SK-N-SH treated with all-trans-retinoic acid at 6 μM for 48 hours (cell line): ENCODE data around the gene ATP11C.

ENCODE experiments used
- ATAC-seq: fragments of 200-7000 bp; cut with Tn5 transposase; 3 replicates; pipeline ENCODE4 v1.9.1; 2020; ENCODE audit warnings: mild to moderate bottlenecking, moderate library complexity
- BACH2 ChIP-seq: fragments of 250-450 bp; sonication (Bioruptor Pico); IDR thresholded peaks from 2 replicates; pipeline ENCODE4 v1.9.0; 2021; ENCODE audit warnings: mild to moderate bottlenecking, borderline replicate concordance
- CREB5 ChIP-seq: fragments of 250-450 bp; sonication (Bioruptor Pico); IDR thresholded peaks from 2 replicates; pipeline ENCODE4 v1.5.1; 2020; ENCODE audit warnings: low read depth, mild to moderate bottlenecking, moderate library complexity
- CSDC2 ChIP-seq: fragments of 250-450 bp; sonication (Bioruptor Pico); IDR thresholded peaks from 2 replicates; pipeline ENCODE4 v1.5.0; 2020; ENCODE audit warnings: mild to moderate bottlenecking, moderate library complexity
- ESRRG ChIP-seq: fragments of 250-450 bp; sonication (Bioruptor Pico); IDR thresholded peaks from 2 replicates; pipeline ENCODE4 v1.6.1; 2021; ENCODE audit warnings: mild to moderate bottlenecking
- GLIS3 ChIP-seq: fragments of 250-450 bp; sonication (Bioruptor Pico); IDR thresholded peaks from 2 replicates; pipeline ENCODE4 v1.5.0; 2020; ENCODE audit warnings: mild to moderate bottlenecking, moderate library complexity
- ISL1 ChIP-seq: fragments of 250-450 bp; sonication (Bioruptor Pico); IDR thresholded peaks from 2 replicates; pipeline ENCODE4 v2.1.2; 2022; ENCODE audit warnings: mild to moderate bottlenecking, moderate library complexity
- OSR1 ChIP-seq: fragments of 250-450 bp; sonication (Bioruptor Pico); IDR thresholded peaks from 2 replicates; pipeline ENCODE4 v1.8.0; 2022; ENCODE audit warnings: moderate library complexity, mild to moderate bottlenecking, inconsistent platforms
- PATZ1 ChIP-seq: fragments of 250-450 bp; sonication (Bioruptor Pico); IDR thresholded peaks from 2 replicates; pipeline ENCODE4 v1.8.0; 2020; ENCODE audit warnings: mild to moderate bottlenecking, moderate library complexity, borderline replicate concordance
- POU6F1 ChIP-seq: fragments of 250-450 bp; sonication (Bioruptor Pico); IDR thresholded peaks from 2 replicates; pipeline ENCODE4 v1.8.0; 2021; ENCODE audit warnings: low read depth, mild to moderate bottlenecking, moderate library complexity, borderline replicate concordance
- RARB ChIP-seq: fragments of 250-450 bp; sonication (Bioruptor Pico); IDR thresholded peaks from 2 replicates; pipeline ENCODE4 v1.8.0; 2021; ENCODE audit warnings: mild to moderate bottlenecking, moderate library complexity
- SNAI2 ChIP-seq: fragments of 250-450 bp; sonication (Bioruptor Pico); IDR thresholded peaks from 2 replicates; pipeline ENCODE4 v1.5.0; 2020; ENCODE audit warnings: mild to moderate bottlenecking, moderate library complexity
- TCF4 ChIP-seq: fragments of 250-450 bp; sonication (Bioruptor Pico); IDR thresholded peaks from 2 replicates; pipeline ENCODE4 v1.8.0; 2021; ENCODE audit warnings: mild to moderate bottlenecking, moderate library complexity, borderline replicate concordance
- TOX ChIP-seq: fragments of 250-450 bp; sonication (Bioruptor Pico); IDR thresholded peaks from 2 replicates; pipeline ENCODE4 v1.8.0; 2021; ENCODE audit warnings: mild to moderate bottlenecking, moderate library complexity, borderline replicate concordance
- TSHZ2 ChIP-seq: fragments of 250-450 bp; sonication (Bioruptor Pico); IDR thresholded peaks from 2 replicates; pipeline ENCODE4 v1.5.0; 2020; ENCODE audit warnings: mild to moderate bottlenecking, moderate library complexity
- ZC3H10 ChIP-seq: fragments of 250-450 bp; sonication (Bioruptor Pico); IDR thresholded peaks from 2 replicates; pipeline ENCODE4 v1.5.1; 2021; ENCODE audit warnings: mild to moderate bottlenecking, moderate library complexity
- ZFP3 ChIP-seq: fragments of 250-450 bp; sonication (Bioruptor Pico); IDR thresholded peaks from 2 replicates; pipeline ENCODE4 v1.5.0; 2020; ENCODE audit warnings: mild to moderate bottlenecking, moderate library complexity
- ZFP30 ChIP-seq: fragments of 450-650 bp; formaldehyde crosslinking; IDR thresholded peaks from 2 replicates; pipeline ENCODE4 v1.5.0; 2022; ENCODE audit warnings: mild to moderate bottlenecking, moderate library complexity
- ZNF565 ChIP-seq: fragments of 450-650 bp; formaldehyde crosslinking; conservative IDR thresholded peaks from 2 replicates; pipeline ENCODE4 v1.5.0; 2020; ENCODE audit warnings: low read depth, mild to moderate bottlenecking, moderate library complexity
- ZNF70 ChIP-seq: fragments of 450-650 bp; formaldehyde crosslinking; IDR thresholded peaks from 2 replicates; pipeline ENCODE4 v1.5.0; 2020; ENCODE audit warnings: mild to moderate bottlenecking, moderate library complexity
- ZNF8 ChIP-seq: fragments of 450-650 bp; formaldehyde crosslinking; IDR thresholded peaks from 2 replicates; pipeline ENCODE4 v1.5.0; 2020; ENCODE audit warnings: mild to moderate bottlenecking, moderate library complexity

Gene ATP11C

GRCh38 chrX:139929876-139930275 is 3.0 kb downstream of the ATP11C start:
- no peak for ATAC-seq
- no peak for TF ChIP-seq ZNF8 (CRISPR knock-in tag)
- no peak for TF ChIP-seq ZFP30 (CRISPR knock-in tag)
- TF ChIP-seq ZNF70 (CRISPR knock-in tag) = no peak
- no peak for TF ChIP-seq TSHZ2

GRCh38 chrX:139924696-139925095 is 8.2 kb downstream of the ATP11C start:
- ATAC-seq = peak; percentile 56
- TF ChIP-seq ZFP30 (CRISPR knock-in tag) (no peak), CREB5 (CRISPR knock-in tag) (no peak), ZNF8 (CRISPR knock-in tag) (no peak), CSDC2 (CRISPR knock-in tag) (no peak), PATZ1 (CRISPR knock-in tag) (no peak), OSR1 (CRISPR knock-in tag) (no peak), TOX (CRISPR knock-in tag) (no peak), TSHZ2 (no peak), ESRRG (no peak), ZNF565 (CRISPR knock-in tag) (no peak), POU6F1 (CRISPR knock-in tag) (no peak), TCF4 (CRISPR knock-in tag) (no peak), GLIS3 (CRISPR knock-in tag) (no peak)

- peak; percentile 63 for ATAC-seq
- TF ChIP-seq ZFP30 (CRISPR knock-in tag) (no peak), ISL1 (no peak), ZNF8 (CRISPR knock-in tag) (no peak), RARB (CRISPR knock-in tag) (no peak), PATZ1 (CRISPR knock-in tag) (no peak), BACH2 (CRISPR knock-in tag) (no peak), ZC3H10 (CRISPR knock-in tag) (no peak), TSHZ2 (no peak), ZNF70 (CRISPR knock-in tag) (no peak), CREB5 (CRISPR knock-in tag) (no peak), SNAI2 (CRISPR knock-in tag) (no peak), OSR1 (CRISPR knock-in tag) (no peak), ZFP3 (CRISPR knock-in tag) (no peak)
Observed at GRCh38 chrX:139924069-139924695, 8.7 kb downstream of the ATP11C start.
